OCI-LY7 (cell line): Measurements from ENCODE around the gene NFE2L3. TPM values are rescaled to one million over a fixed set of nuclear protein-coding genes. Genes with fewer than 3 reads are reported as not detected.

Source experiments
- BruUV-seq: library from RNA; stranded (reverse); fragments of 400-500 nt; replicated peaks from 2 replicates; lab custom pipeline; 2021; lab: Mats Ljungman, UMichigan
- CTCF ChIA-PET: fragments of 300-600 bp; sonication (Branson Sonifier 250); formaldehyde crosslinking; loops from one replicate; lab custom pipeline; 2022; ENCODE audit warnings: antibody characterized with exemption; ENCODE audit not compliant: unreplicated experiment; lab: Charles Lee
- POLR2A ChIA-PET: fragments of 300-600 bp; sonication (Branson Sonifier 250); formaldehyde crosslinking; loops from one replicate; lab custom pipeline; 2022; ENCODE audit warnings: antibody characterized with exemption; lab: Charles Lee
- DNase-seq: peaks from one replicate; pipeline ENCODE4 v3.0.0-alpha.2; 2015; ENCODE audit warnings: low spot score
- H2AFZ ChIP-seq: fragments of 200-600 bp; sonication (generic), shearing (Covaris generic); 2 replicates; pipeline ENCODE4 v1.6.1; 2014; ENCODE audit warnings: mild to moderate bottlenecking, antibody characterized with exemption, low read length, moderate library complexity
- H3K27ac ChIP-seq: fragments of 200-600 bp; sonication (generic); 2 replicates; pipeline ENCODE4 v1.5.1; 2014; ENCODE audit warnings: mixed run types, low read depth, mild to moderate bottlenecking, moderate library complexity, low read length, inconsistent platforms; ENCODE audit not compliant: poor library complexity, severe bottlenecking
- H3K36me3 ChIP-seq: fragments of 200-600 bp; sonication (generic); 2 replicates; pipeline ENCODE4 v1.6.1; 2014; ENCODE audit warnings: mild to moderate bottlenecking, antibody characterized with exemption, low read length, moderate library complexity, mixed read lengths; ENCODE audit not compliant: insufficient read depth
- H3K4me1 ChIP-seq: fragments of 200-600 bp; sonication (generic); 2 replicates; pipeline ENCODE4 v1.5.1; 2014; ENCODE audit warnings: mild to moderate bottlenecking, low read length; ENCODE audit not compliant: insufficient read depth, poor library complexity, severe bottlenecking
- H3K4me2 ChIP-seq: fragments of 200-600 bp; sonication (generic); 2 replicates; pipeline ENCODE4 v1.6.1; 2014; ENCODE audit warnings: mild to moderate bottlenecking, low read length
- H3K4me3 ChIP-seq: fragments of 200-600 bp; sonication (generic); 2 replicates; pipeline ENCODE4 v1.5.1; 2014; ENCODE audit warnings: mild to moderate bottlenecking, low read depth, low read length; ENCODE audit not compliant: poor library complexity, severe bottlenecking
- H3K79me2 ChIP-seq: fragments of 200-600 bp; sonication (generic); 2 replicates; pipeline ENCODE4 v1.6.1; 2016; ENCODE audit warnings: low read depth, mild to moderate bottlenecking, low read length, moderate library complexity, mixed read lengths; ENCODE audit not compliant: insufficient read depth
- H3K9me2 ChIP-seq: fragments of 200-600 bp; sonication (generic); 2 replicates; pipeline ENCODE4 v1.6.1; 2016; ENCODE audit warnings: mild to moderate bottlenecking, low read length, mixed read lengths; ENCODE audit not compliant: insufficient read depth
- H3K9me3 ChIP-seq: fragments of 200-600 bp; sonication (generic); 2 replicates; pipeline ENCODE4 v1.6.1; 2014; ENCODE audit warnings: mild to moderate bottlenecking, mixed run types, low read length, mixed read lengths
- H4K20me1 ChIP-seq: fragments of 200-600 bp; sonication (generic); 2 replicates; pipeline ENCODE4 v1.6.1; 2014; ENCODE audit warnings: mild to moderate bottlenecking, antibody characterized with exemption, low read length, moderate library complexity, mixed read lengths; ENCODE audit not compliant: insufficient read depth
- CTCF ChIP-seq: fragments of 200-600 bp; sonication (generic); conservative IDR thresholded peaks from 2 replicates; pipeline ENCODE4 v1.5.1; 2014; ENCODE audit warnings: mild to moderate bottlenecking, antibody characterized with exemption, low read length, moderate library complexity, mixed read lengths
- EZH2phosphoT487 ChIP-seq: fragments of 200-600 bp; sonication (generic); IDR thresholded peaks from 2 replicates; pipeline ENCODE4 v1.6.1; 2018; ENCODE audit warnings: low read depth, borderline replicate concordance, mild to moderate bottlenecking, mixed run types, antibody characterized with exemption, low read length, moderate library complexity, mixed read lengths
- intact Hi-C: fragments of 100-400 bp; cut with micrococcal nuclease; formaldehyde crosslinking; loops from one replicate; pipeline ENCODE4 v1.10.0; 2022; ENCODE audit not compliant: unreplicated experiment
- total RNA-seq, 2 experiments: library from RNA; depleted of rRNA in 1 of 2; stranded (reverse); fragments of >200 nt in 1 of 2; shearing (Covaris generic) in 1 of 2; gene quantifications; 2 replicates each; pipeline ENCODE4 v1.2.3, GENCODE V29; 2014 to 2022

The NFE2L3 gene
- total RNA-seq, 2 experiments from 2014 or later, result 10.7 to 12.3 TPM

- no peak overlapping the region for H3K27ac ChIP-seq
- H4K20me1 ChIP-seq, result no peaks in the 10 kb centered on the region
- intact Hi-C loops, result no loop called here
- DNase-seq, result no peak
- no peak overlapping the region for H3K4me3 ChIP-seq
- BruUV-seq, result no TSS peak
- H3K4me1 ChIP-seq, result no peaks in the 10 kb centered on the region
- CTCF ChIA-PET, result interaction anchor here (1.3 kb wide), 1 partner anchor 10 kb away, joined by 3 read pairs; no protein-coding TSS in a partner anchor
- H3K9me2 ChIP-seq, result no peaks in the 10 kb centered on the region
- H3K36me3 ChIP-seq, result no peaks in the 10 kb centered on the region
- H3K79me2 ChIP-seq, result no peaks in the 10 kb centered on the region
- no peaks in the 10 kb centered on the region for H3K9me3 ChIP-seq
- H2AFZ ChIP-seq, result no peak overlapping the region
- POLR2A ChIA-PET, result interaction anchor here (0.7 to 0.8 kb wide), 2 partner anchors 147 to 171 kb away, joined by 3 read pairs; no protein-coding TSS in a partner anchor
- no peak overlapping the region for H3K4me2 ChIP-seq
- TF ChIP-seq CTCF (no peak), EZH2phosphoT487 (no peak)
Measured at GRCh38 chr7:26227987-26228386, 76.0 kb downstream of the NFE2L3 start.

- Histone ChIP-seq H3K36me3 (no peaks in the 10 kb centered on the region), H3K4me1 (no peaks in the 10 kb centered on the region), H3K79me2 (no peaks in the 10 kb centered on the region), H3K4me3 (no peak overlapping the region), H3K27ac (no peak overlapping the region), H2AFZ (no peak overlapping the region), H3K9me2 (no peaks in the 10 kb centered on the region), H3K4me2 (no peak overlapping the region), H3K9me3 (no peaks in the 10 kb centered on the region), H4K20me1 (no peaks in the 10 kb centered on the region)
- BruUV-seq, result no TSS peak
- TF ChIP-seq EZH2phosphoT487 (no peak), CTCF (peak; percentile 51)
- ChIA-PET CTCF (no interaction called here), POLR2A (no interaction called here)
- intact Hi-C loops, result no loop called here
- no peak for DNase-seq
Measured at GRCh38 chr7:26233902-26234511, 82.0 kb downstream of the NFE2L3 start.

Other genes with a start within 250 kb of the NFE2L3 start
- gene HNRNPA2B1, start 48.5 kb downstream of the NFE2L3 start, total RNA-seq (2014; rRNA removed; shearing (Covaris generic)), result 258 and 406 TPM in 2 replicates
- 1,014 and 1,090 TPM in 2 replicates for gene HNRNPA2B1, start 48.5 kb downstream of the NFE2L3 start, total RNA-seq (2022)
- 252 and 259 TPM in 2 replicates for gene CBX3, start 49.5 kb downstream of the NFE2L3 start, total RNA-seq (2014; rRNA removed; shearing (Covaris generic))
- gene CBX3, start 49.5 kb downstream of the NFE2L3 start, total RNA-seq (2022), result 350 and 364 TPM in 2 replicates
- 14.3 and 14.5 TPM in 2 replicates for gene SNX10, start 139.7 kb downstream of the NFE2L3 start, total RNA-seq (2014; rRNA removed; shearing (Covaris generic))
- 31.6 and 32.9 TPM in 2 replicates for gene SNX10, start 139.7 kb downstream of the NFE2L3 start, total RNA-seq (2022)